Psoas muscle (tissue), 8 donors: Measurements from ENCODE around the gene TMEM140. TPM values are rescaled to one million over a fixed set of nuclear protein-coding genes. Genes with fewer than 3 reads are reported as not detected.

ENCODE experiments used
- ATAC-seq, 4 donors: fragments of 200-7000 bp; cut with Tn5 transposase; one replicate each; pipeline ENCODE4 v1.9.1; 2020; ENCODE audit warnings: moderate library complexity in 3 of 4, mild to moderate bottlenecking in 2 of 4
- DNase-seq, 2 donors: peaks; one replicate each; pipeline ENCODE4 v3.0.0-alpha.2; 2020
- H3K27ac ChIP-seq: fragments of 200-600 bp; one replicate; pipeline ENCODE4 v1.8.0; 2022
- H3K27me3 ChIP-seq, 3 donors: fragments of 200-600 bp in 1 of 3; one replicate each; pipeline versions ENCODE4 v1.6.1 to v1.8.0; 2013 to 2022; ENCODE audit warnings: low read length in 2 of 3, mild to moderate bottlenecking in 2 of 3, moderate library complexity in 1 of 3; ENCODE audit not compliant: insufficient read depth in 3 of 3
- H3K36me3 ChIP-seq, 2 donors: fragments of 200-600 bp in 1 of 2; one replicate each; pipeline versions ENCODE4 v1.6.1 to v1.8.0; 2013 to 2022; ENCODE audit warnings: low read depth in 1 of 2, mild to moderate bottlenecking in 1 of 2, moderate library complexity in 1 of 2; ENCODE audit not compliant: insufficient read depth in 1 of 2
- H3K4me1 ChIP-seq: fragments of 200-600 bp; one replicate; pipeline ENCODE4 v1.8.0; 2022
- H3K4me3 ChIP-seq: fragments of 200-600 bp; one replicate; pipeline ENCODE4 v1.8.0; 2022; ENCODE audit warnings: mild to moderate bottlenecking
- H3K9me3 ChIP-seq: fragments of 200-600 bp; one replicate; pipeline ENCODE4 v1.8.0; 2022
- WGBS, 3 donors: extraction: QIAGEN DNeasy Blood & Tissue Kit; methylation state at CpG; one replicate each; pipeline versions ENCODE4 v1.1.6 to v1.1.7; 2013; 5-methylcytosine and 5-hydroxymethylcytosine counted together
- intact Hi-C, 2 donors: fragments of 100-400 bp; cut with DNase I; formaldehyde crosslinking; loops; one replicate each; pipeline versions ENCODE4 v1.11.0 to v1.14.2; 2022
- polyA plus RNA-seq, 3 donors: library from polyadenylated mRNA; stranded (reverse); fragments of 200-250 nt; gene quantifications; one replicate each; pipeline ENCODE4 v1.2.3, GENCODE V29; 2013
- total RNA-seq, 4 donors: library from RNA; stranded (reverse); fragmentation: NEBNext Ultra II Directional in 2 of 4; extraction: Animal tissue kit (Norgen Biotek cat#: 25700) in 2 of 4; gene quantifications; one replicate each; pipeline versions ENCODE4 v1.2.1 to v1.2.4, GENCODE V29; 2021 to 2023
- TF ChIP-seq, protein P1 (sequence below): fragments of 200-600 bp; IDR thresholded peaks from one replicate; pipeline ENCODE4 v1.8.0; 2022; ENCODE audit warnings: antibody characterized with exemption
- donor health status: healthy with polysubstance abuse.
- donor health status: DM: no; HTN: no; CAD: no; lungs with moderate emphysema.
- donor health status: Bipolar disorder and iron deficiency.
- donor health status: healthy.
- donor health status: DM: yes; HTN: yes; CAD: no.
- donor health status: DM: no; HTN: no; CAD: no.
- donor health status: DM: no; HTN: no; CAD: no.
- donor health status: DM: yes; HTN: yes; CAD: no.

Gene TMEM140
- total and polyA plus RNA-seq, 7 donors = 25.4 to 106 (median 67.0) TPM

GRCh38 chr7:135186841-135187253 lies 39.0 kb downstream of the TMEM140 start:
- no peaks in the 10 kb centered on the region for H3K27me3 ChIP-seq
- peaks cover 4% of the 10 kb centered on the region for H3K4me1 ChIP-seq
- H3K9me3 ChIP-seq = no peaks in the 10 kb centered on the region
- TF ChIP-seq, protein P1, sequence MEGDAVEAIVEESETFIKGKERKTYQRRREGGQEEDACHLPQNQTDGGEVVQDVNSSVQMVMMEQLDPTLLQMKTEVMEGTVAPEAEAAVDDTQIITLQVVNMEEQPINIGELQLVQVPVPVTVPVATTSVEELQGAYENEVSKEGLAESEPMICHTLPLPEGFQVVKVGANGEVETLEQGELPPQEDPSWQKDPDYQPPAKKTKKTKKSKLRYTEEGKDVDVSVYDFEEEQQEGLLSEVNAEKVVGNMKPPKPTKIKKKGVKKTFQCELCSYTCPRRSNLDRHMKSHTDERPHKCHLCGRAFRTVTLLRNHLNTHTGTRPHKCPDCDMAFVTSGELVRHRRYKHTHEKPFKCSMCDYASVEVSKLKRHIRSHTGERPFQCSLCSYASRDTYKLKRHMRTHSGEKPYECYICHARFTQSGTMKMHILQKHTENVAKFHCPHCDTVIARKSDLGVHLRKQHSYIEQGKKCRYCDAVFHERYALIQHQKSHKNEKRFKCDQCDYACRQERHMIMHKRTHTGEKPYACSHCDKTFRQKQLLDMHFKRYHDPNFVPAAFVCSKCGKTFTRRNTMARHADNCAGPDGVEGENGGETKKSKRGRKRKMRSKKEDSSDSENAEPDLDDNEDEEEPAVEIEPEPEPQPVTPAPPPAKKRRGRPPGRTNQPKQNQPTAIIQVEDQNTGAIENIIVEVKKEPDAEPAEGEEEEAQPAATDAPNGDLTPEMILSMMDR = no peak
- H3K27ac ChIP-seq = no peak overlapping the region
- no peak for DNase-seq
- ATAC-seq = peak in 1 of 4 donors; percentile 2
- no peak overlapping the region for H3K4me3 ChIP-seq
- WGBS, 3 donors = 87 to 94% (median 87%) methylated on average over 12 of the region's 12 CpGs
- intact Hi-C loops = no loop called here
- peaks cover 0 to 100% of the 10 kb centered on the region in 2 donors for H3K36me3 ChIP-seq

DNA sequence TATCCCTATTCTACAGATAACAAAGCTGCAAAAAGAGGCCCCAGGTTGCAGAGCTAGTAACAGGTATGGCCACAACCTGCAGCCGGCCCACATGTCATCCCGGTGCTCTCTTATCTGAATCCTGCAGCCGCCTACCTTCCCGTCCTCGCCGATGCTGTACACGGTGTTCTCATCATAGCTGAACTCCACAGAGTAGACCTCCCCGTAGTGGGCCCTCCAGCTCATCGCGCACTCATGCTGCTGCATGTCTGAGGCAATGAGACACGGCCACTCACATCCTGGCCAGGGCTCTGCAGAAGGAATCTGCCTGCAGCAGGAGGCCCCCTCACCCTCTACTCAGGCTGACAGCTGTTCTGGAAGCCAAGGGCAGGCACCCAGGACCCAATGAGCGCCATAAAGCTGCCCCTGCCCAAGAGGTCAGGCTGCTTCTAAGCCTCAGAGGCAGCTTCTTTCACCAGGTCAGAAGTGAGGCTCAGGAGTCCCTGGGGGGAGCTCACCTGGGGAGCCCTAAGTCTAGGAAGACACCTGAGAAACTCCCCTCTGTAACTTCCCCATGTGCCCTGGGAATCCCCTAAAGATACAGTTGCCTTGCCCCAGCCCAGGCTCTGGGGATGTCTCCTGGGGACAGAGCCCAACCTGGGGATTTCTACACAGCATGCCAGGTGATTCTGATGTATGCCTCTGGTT lies 40.6 kb downstream of the TMEM140 start:
- intact Hi-C loops = no loop called here
- Histone ChIP-seq H3K9me3 (no peaks in the 10 kb centered on the region), H3K36me3 (peaks cover 0 to 100% of the 10 kb centered on the region in 2 donors), H3K27ac (no peak overlapping the region), H3K27me3 (no peaks in the 10 kb centered on the region), H3K4me1 (peaks cover 4% of the 10 kb centered on the region), H3K4me3 (no peak overlapping the region)
- 96 to 98% (median 96%) methylated on average over 12 of the region's 12 CpGs for WGBS, 3 donors
- DNase-seq (no peak), ATAC-seq (peak in 1 of 4 donors; percentile 9)
- TF ChIP-seq, protein P1 = no peak

- Histone ChIP-seq H3K27ac (no peak overlapping the region), H3K27me3 (no peaks in the 10 kb centered on the region), H3K4me1 (peaks cover 4% of the 10 kb centered on the region), H3K36me3 (peaks cover 0 to 100% of the 10 kb centered on the region in 2 donors), H3K9me3 (no peaks in the 10 kb centered on the region), H3K4me3 (no peak overlapping the region)
- ATAC-seq = no peak
- intact Hi-C loops = no loop called here
- WGBS, 3 donors = 69 to 83% (median 71%) methylated on average over 6 of the region's 6 CpGs
- TF ChIP-seq, protein P1 = no peak
- no peak for DNase-seq
Measured at GRCh38 chr7:135189221-135189662, 41.4 kb downstream of the TMEM140 start.

DNA sequence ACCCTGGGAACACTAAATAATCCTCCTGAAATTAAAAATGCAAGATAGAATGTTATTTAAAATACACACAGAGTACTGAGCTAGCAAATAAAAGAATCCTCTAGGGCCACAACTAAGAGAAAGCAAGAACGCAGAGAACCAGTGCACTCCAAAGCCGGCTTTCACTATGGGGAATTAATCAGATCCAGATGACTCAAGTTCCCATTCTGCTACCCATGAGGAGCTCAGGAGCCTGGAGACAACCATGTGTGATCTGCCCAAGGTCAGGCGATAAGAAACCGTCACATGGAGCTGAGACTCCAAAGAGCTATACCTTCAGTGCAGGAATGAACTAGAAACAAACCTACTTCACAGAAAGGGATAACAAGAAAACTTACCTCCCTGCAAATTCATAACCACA lies 42.1 kb downstream of the TMEM140 start:
- TF ChIP-seq, protein P1 = no peak
- H3K27me3 ChIP-seq = no peaks in the 10 kb centered on the region
- H3K4me3 ChIP-seq = no peak overlapping the region
- peaks cover 4% of the 10 kb centered on the region for H3K4me1 ChIP-seq
- no peaks in the 10 kb centered on the region for H3K9me3 ChIP-seq
- H3K36me3 ChIP-seq = peaks cover 0 to 100% of the 10 kb centered on the region in 2 donors
- intact Hi-C loops = no loop called here
- ATAC-seq = no peak
- no peak overlapping the region for H3K27ac ChIP-seq
- 82 to 86% (median 82%) methylated on average over 4 of the region's 4 CpGs for WGBS, 3 donors
- no peak for DNase-seq

DNA sequence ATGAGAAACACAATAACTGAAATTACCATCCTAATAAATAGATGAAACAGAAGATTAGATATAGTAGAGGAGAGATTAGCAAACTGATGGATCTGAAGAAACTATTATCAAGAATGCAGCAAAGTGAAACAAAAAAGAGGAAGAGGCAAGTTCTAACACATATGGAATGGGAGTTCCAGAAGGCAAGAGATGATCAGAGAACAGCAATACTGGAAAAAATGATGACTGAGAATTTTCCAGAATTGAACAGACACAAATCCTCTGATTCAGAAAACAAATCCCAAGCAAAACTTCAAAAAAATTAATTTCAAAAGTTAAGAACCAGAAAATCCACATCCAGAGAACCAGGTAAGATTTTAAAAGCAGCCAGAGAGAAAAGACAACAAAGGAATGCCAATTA lies 42.8 kb downstream of the TMEM140 start:
- TF ChIP-seq, protein P1 = no peak
- H3K27ac ChIP-seq = no peak overlapping the region

More for the DNA sequence above, 42.8 kb downstream of the TMEM140 start:
- Histone ChIP-seq H3K4me1 (peaks cover 4% of the 10 kb centered on the region), H3K4me3 (no peak overlapping the region), H3K9me3 (no peaks in the 10 kb centered on the region), H3K36me3 (peaks cover 0 to 100% of the 10 kb centered on the region in 2 donors), H3K27me3 (no peaks in the 10 kb centered on the region)
- intact Hi-C loops = no loop called here
- no peak for ATAC-seq
- DNase-seq = no peak
